Stromal cell of bone marrow (primary cell): ENCODE results near the gene ERMN.

Source experiments
- DNase-seq: peaks from one replicate; pipeline ENCODE4 v3.0.0-alpha.2; 2012; ENCODE audit warnings: low read depth

The ERMN gene

DNA sequence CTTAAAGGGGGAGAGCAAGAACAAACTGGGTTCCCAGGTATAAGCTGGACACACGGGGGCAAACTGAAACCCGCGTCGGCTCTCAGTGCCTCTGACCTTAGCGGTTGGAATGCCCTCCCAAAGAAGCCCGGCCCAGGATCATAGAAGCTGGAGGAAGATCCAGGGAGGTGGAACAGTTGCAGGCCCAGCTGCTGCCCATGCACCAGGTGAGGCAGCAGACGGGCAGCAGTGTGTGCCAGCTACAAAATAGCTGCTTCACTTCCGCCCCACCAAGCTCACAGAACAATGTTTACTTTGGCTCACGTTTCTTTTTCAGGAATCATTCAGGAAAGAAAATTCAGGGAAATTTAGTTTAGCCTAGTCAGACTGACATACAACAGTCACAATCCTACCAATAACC, 3.9 kb upstream of the ERMN start:
- no peak for DNase-seq

DNA sequence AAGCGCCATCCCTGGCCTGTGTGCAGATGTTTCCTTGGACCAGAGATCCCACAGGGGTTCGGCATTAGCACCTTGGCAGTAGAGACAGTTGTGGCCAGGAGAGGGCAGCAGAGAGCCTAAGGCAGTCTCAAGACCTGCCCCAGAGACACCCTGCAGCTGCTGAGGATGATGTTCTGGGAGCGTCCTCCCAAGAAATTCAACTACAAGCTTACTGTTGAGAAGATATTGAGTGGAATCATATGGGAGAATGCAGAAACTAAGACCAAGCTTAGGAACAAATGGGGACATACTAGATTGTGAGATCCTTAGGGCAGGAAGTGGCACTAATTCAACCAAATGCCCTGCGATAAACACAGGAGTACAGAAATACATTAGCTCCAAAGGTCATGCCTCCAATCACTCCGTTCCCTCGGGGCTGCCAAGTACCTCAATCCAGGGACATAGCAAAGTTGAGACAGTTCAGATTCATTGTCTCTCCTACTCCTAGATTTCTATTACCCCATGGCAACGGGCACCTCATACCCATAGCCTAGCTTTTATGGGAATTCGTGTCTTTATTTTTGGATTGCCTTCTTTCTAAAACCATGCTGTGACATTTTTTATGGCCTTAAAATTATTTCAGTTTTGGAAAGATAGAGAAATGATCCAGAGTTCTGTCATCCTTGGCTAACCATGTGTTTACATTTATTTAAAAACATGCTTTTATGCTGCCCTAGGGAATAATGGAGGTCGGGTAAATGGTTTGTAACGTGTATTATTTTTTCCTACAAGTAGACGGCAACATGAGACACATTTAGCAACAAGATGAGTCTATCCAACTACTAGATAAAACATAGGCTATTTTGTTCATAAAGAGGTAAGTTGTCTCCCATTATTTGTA, 2.2 kb upstream of the ERMN start:
- DNase-seq: peak; percentile 62

DNA sequence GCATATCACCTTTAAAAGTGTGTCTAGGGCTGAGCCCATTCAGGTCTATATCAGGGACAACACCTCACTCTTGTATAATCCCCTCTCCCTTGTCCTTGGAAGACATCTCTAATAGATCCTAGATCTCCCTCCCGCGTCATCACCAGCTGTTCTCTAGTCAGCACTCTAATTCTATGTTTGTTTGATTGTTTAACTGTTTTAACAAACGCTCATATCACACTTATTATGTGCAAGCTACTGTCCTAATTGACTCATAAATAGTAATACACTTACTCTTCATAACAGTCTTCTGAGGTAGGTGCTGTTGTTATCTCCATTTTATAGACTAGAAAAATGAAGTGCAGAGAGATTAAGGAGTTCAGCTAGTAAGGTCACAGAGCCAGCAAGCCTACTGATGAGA, 1.6 kb upstream of the ERMN start:
- no peak for DNase-seq

DNA sequence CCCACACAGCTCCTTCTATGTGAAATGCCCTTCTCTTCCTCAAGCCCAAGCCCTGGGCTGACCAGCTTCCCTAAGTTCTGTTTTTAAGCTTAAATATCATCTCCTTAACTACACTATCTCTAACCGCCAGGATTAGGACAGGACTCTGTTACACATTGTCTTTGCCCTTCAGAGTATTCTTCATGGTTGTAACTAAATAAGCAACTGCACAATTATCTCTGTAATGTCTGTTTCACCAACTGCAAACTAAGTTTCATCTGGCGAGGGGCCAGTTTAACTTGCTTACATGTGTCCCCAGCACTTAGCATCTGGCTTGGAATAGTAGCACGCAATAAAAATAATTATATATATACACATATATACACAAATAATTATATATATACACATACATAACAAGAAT, 1.1 kb upstream of the ERMN start:
- DNase-seq: no peak

DNA sequence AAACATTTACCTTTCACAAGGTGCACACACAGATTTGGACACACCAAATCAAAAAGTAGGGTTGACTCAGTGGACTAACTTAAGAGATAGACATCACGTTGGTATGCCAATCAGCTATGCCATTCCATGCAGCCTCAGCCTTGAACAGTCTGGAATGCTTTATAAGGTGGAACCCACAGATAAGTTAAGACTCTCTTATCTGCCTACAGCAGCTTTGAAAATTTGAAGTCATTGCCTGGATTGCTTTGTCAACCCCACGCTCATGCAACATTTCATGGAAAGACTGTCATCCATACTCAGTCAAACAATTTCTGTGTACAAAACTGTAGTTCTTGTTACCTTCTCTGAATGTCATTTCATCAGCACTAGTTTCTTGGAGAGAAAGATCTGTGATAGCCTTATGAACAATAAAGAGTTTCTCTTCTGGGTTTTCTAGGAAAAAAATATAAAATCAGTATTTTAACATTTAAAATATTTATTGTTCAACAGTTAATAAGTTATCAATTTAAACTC, 1.2 kb downstream of the ERMN start:
- no peak for DNase-seq

DNA sequence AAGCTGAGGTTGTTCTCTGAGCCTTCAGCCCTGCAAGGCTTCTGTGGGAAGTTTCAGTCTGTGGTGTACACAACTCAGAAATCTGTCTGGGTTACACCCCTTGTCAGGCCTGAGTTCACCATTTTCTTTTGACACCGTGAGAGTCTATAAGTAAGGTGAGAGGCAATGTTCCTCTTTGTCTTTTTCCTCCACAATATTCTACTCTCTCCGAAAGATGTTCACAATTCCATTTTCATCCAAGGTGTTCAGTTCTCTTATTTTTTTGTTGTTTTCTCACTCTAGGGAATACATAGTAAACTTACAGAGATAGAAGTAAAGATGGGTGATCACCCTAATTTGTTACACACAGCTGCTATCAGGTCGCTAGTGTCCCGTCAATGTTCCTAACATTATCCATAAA, 3.2 kb downstream of the ERMN start:
- DNase-seq: no peak

DNA sequence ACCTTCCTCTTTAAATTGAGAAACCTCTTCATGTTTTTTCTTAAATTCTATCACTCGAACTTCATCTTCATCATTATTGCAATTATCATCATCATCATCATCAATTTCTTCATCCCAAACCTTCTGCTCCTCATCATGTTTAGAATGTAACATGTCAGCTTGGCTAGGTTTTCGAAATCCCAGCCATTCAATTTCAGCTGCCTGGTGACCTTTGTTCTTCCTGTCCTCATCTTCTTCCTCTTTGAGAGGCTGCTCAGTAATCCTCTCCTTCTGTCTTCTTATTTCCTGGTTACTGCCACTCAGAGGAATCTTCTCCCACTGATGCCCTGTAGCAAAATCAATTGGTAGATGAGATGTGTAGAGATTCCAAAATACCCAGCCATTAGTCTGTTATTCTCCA, 4.2 kb downstream of the ERMN start:
- no peak for DNase-seq

DNA sequence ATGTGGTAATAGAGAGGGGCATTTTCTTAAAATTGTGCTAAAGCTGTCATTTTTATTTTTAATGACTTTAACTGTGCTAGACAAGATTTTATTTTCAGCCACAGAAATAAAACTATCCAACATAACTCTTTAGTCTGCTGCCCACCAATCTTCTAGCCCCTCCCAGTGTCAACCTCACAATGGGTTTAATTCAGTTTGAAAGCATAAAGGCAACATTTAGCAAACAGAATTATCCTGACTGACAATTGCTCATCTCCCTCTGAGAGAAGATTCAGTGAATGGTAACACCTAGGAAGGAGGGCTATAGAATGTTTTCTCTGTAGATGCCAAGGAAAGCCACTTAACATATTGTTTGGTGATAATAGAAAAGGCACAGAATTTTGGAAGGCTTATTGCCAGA, 5.2 kb downstream of the ERMN start:
- no peak for DNase-seq

DNA sequence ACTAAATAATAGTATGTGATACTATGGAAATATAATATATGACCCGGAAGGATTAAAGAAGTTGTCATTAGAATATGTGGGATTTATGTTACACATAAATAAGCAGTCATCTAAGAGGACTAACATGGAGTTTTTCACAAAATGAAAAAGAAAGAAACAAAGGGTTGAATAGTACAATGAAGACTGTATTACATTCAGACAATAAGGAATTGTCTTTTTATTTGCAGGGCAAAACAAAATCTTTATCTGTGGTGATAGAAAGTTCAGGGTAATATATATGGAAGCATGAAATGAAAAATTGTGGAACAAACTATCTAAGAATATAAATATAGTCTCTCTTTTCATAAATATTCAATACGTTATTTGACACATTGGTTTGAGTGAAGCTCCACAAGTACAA, 5.8 kb downstream of the ERMN start:
- DNase-seq: no peak

DNA sequence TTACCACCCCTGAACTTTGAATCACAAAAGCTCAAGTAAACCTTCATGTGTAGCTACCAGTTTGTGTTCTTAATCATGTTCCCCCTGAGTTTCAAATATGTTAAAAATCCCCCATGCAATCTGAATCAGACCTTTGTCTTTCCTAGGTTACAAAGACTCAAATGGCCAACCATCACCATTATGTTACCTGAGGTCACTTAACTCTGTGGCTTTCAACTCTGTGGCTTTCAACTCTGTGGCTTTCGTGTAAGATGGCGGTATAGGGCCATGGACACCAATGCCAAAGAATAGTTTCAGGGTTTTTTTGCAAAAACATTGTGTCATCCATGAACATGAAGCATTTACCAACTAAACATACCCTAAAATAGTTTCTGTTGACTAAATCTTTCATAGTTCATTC, 6.7 kb downstream of the ERMN start:
- no peak for DNase-seq

DNA sequence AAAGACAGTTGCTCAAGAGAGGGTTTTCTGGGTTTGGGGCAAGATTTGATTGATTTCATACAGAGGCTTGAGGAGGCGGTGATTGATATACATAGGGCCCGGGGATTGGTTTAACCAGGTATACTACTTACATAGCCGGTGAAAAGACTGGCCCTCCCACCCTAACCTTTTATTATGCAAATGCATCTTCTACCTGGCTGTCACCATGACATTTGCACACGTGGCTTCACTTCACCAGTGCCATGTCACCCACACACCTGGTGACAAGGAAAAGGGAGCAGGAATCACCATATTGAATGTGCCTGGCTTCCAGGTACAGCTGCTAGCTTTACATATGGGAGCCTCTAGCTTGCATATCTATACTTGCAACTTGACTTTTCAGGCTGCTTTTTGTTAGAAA, 9.7 kb downstream of the ERMN start:
- no peak for DNase-seq

DNA sequence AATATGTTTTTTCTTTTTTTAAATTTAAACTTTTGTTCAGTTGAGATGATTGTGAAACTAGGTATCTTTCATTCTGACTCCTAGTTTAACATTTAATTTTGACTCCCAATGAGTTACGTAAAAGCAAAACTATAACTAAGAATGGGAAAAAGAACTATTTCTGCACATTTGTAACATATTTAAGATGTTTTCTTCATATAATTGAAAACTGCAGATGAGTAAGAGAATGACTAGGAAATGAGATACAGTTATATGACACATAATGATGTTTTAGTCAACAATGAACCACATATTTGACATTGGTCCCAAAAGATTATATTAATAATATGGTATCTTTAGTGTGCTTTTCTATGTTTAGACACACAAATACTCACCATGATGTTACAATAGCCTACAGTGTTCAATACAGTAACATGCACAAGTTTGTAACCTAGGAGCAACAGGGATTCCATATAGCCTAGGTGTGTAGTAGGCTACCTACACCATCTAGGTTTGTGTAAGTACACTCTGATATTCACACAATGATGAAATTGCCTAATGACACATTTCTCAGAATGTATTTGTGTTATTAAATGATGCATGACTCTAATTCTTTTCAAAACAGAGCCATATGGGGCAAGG, 12.6 kb downstream of the ERMN start:
- no peak for DNase-seq

DNA sequence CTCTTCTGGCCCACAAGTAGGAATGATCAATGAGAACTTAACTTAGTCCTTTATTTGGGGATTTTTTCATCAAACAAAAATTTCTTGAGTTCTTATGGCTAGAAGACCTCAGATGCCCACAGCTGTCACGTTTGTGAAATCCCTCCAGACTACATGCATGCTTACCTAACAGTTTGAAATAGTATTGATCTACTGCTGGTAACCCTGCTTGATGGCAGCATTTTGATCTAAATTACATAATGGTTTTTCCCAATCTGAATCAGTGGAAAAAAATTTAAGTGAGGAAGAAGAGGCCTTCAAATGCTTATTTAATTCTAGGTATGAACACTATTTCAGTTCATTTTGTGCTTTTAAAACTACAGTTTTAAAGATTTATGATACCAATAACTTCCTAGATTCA, 13.9 kb downstream of the ERMN start:
- DNase-seq: no peak

DNA sequence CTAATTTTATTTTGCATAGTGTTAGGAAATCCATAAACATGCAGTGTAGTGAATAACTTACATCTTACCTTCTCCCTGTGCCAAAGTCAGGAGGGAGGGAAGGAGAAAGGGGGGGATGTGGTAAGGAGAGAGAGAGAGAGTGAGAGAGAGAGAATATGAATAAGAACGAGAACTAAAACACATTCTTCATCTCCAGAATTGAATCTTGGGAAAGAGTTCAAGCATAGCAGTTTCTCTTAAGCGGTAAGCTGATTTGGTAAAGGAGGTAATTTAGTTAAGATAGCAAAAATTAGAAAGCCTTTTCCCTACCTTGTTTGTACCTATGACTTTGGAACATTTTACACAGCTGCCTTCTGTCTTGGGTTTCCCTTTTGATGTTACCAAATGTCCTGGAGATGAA, 15.7 kb downstream of the ERMN start:
- no peak for DNase-seq

DNA sequence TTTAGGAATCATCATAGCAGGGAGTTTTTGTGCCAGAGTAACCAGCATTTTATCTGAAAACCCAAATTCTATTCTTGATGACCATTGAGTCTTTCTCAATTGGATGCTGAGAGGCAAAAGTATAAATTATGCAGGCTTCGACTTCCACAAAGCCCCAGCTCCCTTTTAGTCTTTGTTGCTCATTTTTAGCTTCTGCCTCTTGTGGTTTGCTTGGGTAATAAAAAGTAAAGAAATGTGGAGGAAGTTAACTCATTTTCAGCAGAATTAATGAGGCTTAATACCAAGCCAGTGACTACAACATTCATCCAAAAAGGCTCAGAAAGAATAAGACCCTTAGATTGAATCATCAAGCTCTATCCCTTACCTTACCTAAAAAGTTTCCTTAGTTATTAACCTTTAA, 18.6 kb downstream of the ERMN start:
- DNase-seq: no peak

DNA sequence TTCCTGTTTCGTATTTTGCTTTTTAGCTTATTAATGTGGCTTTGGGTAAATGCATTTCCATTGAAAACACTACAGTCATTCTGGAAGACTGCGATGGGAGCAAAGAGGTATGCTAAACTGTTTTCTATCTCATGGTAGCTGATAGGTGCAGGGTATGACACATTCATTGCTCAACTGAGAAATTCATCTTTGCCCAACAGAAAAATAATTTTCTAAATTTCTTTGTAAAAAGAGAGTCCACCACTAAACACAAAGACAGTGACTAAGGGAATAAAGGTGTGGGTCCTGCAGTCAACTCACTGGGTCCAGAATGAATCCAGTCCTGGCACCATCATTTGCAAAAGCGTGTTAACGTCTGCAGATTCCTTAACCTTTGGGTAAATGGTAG, 19.9 kb downstream of the ERMN start:
- DNase-seq: no peak

DNA sequence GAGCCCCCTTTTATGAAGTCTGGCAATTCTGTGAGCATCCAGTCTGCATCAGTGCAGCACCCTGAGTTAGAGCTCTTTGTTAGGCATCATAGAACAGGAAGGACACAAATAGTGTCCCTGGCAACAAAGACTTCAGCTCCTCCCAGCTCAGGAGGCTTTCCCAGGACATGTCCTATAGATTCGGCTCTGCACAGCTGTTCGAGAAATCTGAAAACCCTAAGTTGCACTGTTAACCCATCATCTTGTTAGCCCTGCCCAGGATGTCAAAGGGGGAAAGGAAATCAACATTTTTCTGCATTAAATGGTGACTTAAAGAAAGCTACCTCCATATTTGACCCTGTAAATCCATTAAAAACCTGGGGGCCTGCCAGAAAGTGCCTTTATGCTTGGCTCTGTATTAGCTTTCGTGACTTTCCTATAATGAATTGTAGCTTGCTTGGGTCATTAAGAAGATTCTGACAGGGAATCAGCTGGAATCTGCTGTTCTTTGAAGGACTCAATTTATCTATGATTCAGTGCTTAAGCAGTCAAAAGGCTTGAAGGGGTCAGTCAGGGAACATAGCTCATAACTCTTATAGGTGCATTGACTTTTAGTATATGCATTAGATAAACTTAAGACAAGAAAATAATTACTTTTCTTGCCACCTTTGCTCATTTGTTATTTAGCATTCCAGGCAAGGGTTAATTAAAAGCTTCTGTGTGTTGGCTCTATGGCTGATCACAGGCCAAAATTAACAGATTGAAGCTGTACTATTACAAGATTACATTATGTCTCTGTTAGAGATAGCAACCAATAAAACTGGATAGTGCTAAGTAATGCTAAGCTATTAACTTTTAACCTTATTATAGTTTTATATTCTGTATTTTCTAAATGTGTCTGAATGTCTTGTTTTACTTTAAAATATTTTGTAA, 20.6 kb downstream of the ERMN start:
- no peak for DNase-seq

DNA sequence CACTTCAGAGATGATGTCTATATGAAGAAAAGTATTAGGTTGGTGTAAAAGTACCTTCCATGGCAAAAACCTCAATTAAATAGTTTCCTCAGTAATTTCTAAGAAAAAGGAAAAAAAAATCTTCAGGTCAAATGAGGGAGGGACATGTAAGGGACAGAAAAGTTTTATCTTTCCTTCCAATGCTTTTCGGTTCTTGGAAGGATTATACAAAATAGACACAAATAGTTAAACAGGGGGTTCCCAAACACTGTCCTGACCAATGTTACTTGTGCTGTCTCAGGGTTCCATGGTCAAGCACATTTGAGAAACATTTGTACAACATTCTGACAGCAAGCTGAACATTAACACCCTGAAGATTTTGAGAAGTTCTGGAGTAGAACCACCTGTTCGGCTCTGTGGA, 22.0 kb downstream of the ERMN start:
- no peak for DNase-seq

DNA sequence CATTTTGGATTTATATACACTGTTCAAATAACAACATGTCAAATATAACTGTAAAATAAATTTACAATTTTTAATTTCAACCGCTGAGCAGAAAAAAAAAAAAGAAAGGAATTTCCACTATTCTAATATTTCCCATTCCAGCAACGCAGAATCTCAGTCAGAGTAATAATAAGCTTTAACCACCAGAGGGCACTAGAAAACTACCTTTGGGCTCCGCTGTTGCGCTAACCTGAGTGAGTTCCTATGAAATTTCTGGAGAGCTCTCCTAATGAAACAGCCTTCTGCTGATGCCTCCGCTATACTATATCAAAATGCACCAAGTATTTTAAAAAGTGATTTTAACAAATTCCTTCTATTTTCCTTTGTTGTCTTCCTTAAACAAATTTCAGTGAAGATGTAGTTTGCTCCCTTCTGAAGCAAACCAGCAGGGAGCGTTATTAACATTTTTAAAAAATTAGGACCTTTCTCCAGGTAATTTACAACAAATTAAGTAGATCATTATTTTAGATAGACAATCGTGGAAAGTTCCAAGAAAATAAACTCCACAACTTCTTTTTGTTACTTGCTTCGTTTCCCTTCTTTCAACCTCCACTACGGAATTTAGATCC, 23.0 kb downstream of the ERMN start:
- peak; percentile 34 for DNase-seq

DNA sequence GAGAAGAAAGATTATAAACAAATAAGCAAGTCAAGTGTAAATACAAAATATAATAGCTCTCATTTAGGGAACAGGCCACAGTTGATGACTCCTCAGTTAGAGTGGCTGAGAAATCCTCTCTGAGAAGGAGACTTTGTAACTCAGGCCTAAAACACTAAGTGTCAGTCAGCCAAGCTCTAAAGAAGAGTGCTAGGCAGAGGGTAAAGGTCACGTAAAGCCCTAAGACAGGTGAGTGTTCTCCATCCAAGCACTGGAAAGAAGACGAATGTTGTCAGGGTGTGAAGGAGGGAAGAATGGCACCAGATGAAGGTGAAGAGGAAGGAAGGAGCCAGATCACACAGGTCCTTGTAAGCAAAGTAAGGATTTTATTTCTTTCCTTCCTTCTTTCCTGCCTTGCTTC, 24.3 kb downstream of the ERMN start:
- no peak for DNase-seq

DNA sequence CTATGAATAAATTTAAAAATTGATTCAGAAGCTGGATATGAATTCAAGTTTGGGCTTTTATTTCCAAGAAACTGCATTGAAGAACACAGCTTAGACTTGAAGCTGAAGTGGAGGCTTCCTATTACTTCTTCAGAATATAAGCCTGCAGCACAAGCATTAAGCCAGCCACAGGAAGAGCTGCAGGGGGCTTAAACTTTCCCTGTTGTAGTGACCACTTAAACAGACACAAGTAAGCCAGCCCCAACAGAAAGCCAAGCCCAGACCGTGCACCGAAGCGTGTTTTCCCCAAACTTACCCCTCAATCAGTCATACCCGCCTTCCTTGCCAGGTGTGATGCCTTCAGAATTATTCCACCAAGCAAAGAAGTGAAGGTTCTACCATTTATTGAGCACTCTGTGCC, 28.7 kb downstream of the ERMN start:
- no peak for DNase-seq

DNA sequence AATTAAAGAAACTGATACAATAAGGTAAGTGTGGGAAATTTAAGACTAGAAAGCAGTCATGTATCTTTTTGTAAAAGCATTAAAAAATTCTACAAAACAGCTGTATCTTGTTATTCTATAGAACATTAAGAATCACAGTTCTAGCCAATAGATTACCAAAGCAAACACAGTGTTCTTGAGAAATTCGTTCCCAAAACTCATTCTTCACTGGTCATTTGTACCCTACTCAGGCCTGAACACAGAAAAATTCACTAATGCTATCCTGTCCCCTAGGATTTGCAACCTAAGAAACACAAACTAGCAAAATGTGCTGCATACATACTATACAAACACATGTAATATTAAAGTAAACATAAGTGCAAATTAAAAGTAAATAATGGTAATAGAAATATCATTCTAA, 29.1 kb downstream of the ERMN start:
- DNase-seq: no peak
